ENCODE data around the gene IFNA17.
"Not testable (repeated sequence)": the region's sequence is repeated elsewhere in the genome, so short reads cannot be mapped to it uniquely, and the experiment has no call there.

IFNA17 gene

DNA sequence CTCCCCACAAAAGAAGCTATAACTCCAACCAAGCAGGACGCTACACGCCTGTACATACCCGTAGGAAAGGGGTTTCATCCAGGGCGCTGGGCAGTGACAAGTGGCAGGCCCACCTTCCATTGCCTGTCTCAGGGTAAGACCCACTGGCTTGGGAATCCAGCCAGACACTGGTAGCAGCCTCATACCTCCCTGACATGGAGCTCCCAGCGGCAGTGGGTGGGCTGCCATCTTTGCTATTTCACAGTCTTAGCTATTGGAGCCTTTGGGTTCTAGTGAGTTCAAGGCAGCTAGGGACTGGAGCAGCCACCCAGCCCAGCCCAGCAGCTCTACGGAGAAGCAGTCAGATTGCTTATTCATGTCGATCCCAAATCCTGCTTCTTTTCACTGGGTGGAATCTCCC is 17.7 kb downstream of the IFNA17 start:
- DNase-seq, result no peak

DNA sequence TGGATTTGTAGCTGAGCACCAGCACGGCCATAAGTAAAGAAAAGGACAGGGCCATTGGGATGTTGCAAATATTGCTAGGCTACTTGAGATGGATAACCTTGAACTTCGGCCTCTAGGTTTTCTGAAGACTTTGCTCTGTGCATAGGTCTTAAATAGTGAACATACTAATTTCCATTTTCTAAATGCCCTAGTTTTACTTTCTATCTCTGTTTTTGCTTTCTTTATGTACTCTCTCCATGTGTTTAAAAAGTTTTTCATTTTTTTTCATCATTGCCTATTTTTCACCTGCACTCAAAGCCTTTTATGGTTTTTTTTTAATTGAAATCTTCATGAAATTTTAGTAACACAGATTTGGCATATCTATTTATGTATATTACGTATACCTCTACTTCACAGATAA is 21.0 kb downstream of the IFNA17 start, which contains the start of gene IFNA10:
TSS of gene IFNA10 (minus strand) at position 101 of the 400 bp plus-strand sequence. CDS start at position 55, 46 bp downstream.
- not testable (repeated sequence) for DNase-seq

GRCh38 chr9:21205204-21205603 is 22.8 kb downstream of the IFNA17 start:
- no peak for DNase-seq

DNA sequence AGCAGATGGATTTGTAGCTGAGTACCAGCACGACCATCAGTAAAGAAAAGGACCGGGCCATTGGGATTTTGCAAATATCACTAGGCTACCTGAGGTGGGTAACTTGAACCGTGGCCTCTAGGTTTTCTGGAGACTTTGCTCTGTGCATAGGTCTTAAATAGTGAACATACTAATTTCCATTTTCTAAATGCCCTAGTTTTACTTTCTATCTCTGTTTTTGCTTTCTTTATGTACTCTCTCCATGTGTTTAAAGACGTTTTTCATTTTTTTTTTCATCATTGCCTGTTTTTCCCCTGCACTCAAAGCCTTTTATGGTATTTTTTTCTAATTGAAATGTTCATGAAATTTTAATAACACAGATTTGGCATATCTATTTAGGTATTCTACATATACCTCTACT is 25.9 kb downstream of the IFNA17 start, which contains the start of gene IFNA7:
TSS of gene IFNA7 (minus strand) at position 101 of the 400 bp plus-strand sequence. CDS start at position 61, 40 bp downstream.
- DNase-seq, result not testable (repeated sequence)

DNA sequence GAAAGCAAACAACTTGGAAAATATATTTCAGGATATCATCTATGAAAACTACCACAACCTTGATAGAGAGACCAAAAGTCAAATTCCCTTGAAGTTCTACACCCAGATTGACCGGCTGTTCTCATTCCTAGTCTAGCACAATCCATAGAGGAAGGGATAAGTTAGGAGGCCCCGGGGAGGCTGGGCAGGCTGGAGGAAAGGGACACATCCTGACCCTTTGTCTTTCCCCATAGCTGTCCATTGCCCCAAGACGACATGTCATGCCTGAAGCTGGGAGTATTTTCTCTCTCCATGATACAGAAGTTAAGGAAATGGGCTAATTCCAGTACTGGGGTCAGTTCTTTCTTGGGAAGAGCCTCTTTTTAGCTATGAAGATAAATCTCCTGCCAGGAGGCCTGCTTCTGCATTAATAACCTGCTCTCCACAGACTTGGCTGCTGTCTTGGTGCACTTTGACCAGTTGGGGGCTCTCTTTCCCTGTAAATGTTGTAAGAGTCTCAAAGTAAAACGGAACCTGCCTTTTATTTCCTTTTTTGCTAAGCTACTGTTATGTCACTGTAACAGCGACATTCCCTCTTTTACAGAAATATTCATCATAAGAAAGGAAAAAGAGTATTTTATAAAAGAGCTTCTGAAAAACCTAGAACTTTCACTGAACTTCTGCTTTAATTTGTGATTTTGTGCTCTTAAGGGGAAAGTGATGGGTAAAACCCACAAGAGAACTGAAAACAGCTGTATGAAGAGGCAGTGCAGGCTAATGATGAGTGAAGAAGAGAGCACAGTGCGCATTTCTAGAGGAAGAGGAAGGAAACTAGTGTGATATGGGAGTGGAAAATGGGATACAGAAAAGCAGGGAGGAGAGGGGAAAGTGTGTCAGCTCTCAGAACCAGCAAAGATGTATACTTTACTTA is 32.9 kb downstream of the IFNA17 start:
- DNase-seq, result not testable (repeated sequence)

DNA sequence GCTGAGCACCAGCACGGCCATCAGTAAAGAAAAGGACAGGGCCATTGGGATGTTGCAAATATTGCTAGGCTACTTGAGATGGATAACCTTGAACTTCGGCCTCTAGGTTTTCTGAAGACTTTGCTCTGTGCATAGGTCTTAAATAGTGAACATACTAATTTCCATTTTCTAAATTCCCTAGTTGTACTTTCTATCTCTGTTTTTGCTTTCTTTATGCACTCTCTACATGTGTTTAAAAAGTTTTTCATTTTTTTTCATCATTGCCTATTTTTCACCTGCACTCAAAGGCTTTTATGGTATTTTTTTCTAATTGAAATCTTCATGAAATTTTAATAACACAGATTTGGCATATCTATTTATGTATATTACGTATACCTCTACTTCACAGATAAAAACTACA is 40.5 kb downstream of the IFNA17 start, which contains the start of gene IFNA4:
TSS of gene IFNA4 (minus strand) at position 101 of the 400 bp plus-strand sequence. CDS start at position 45, 56 bp downstream.
- not testable (repeated sequence) for DNase-seq

GRCh38 chr9:21182810-21183736 is 44.9 kb downstream of the IFNA17 start:
- DNase-seq, result not testable (repeated sequence)
